Parathyroid adenoma (tissue), 2 donors: ENCODE results near the gene SLC25A48.

Experiments used
- H2AFZ ChIP-seq: fragments of 300-600 bp; sonication (generic); one replicate; pipeline ENCODE4 v1.7.0; 2017; ENCODE audit warnings: antibody characterized with exemption, mild to moderate bottlenecking
- H3K27ac ChIP-seq: fragments of 300-600 bp; sonication (generic); one replicate; pipeline ENCODE4 v1.7.0; 2017
- H3K27me3 ChIP-seq: fragments of 300-600 bp; sonication (generic); one replicate; pipeline ENCODE4 v1.7.0; 2017; ENCODE audit warnings: low read length; ENCODE audit not compliant: control insufficient read depth, insufficient read depth
- H3K36me3 ChIP-seq: fragments of 300-600 bp; sonication (generic); one replicate; pipeline ENCODE4 v1.7.0; 2017; ENCODE audit warnings: low read length; ENCODE audit not compliant: control insufficient read depth, insufficient read depth
- H3K4me1 ChIP-seq: fragments of 300-600 bp; sonication (generic); one replicate; pipeline ENCODE4 v1.7.0; 2017; ENCODE audit warnings: control low read depth
- H3K4me2 ChIP-seq: fragments of 300-600 bp; sonication (generic); one replicate; pipeline ENCODE4 v1.7.0; 2017; ENCODE audit warnings: low read length
- H3K4me3 ChIP-seq: fragments of 300-600 bp; sonication (generic); one replicate; pipeline ENCODE4 v1.7.0; 2017; ENCODE audit warnings: low read depth, low read length
- H3K79me2 ChIP-seq: fragments of 300-600 bp; sonication (generic); one replicate; pipeline ENCODE4 v1.7.0; 2017; ENCODE audit warnings: control low read depth
- H3K9ac ChIP-seq: fragments of 300-600 bp; sonication (generic); one replicate; pipeline ENCODE4 v1.7.0; 2017; ENCODE audit warnings: mild to moderate bottlenecking
- H3K9me3 ChIP-seq: fragments of 300-600 bp; sonication (generic); one replicate; pipeline ENCODE4 v1.7.0; 2017; ENCODE audit warnings: low read length; ENCODE audit not compliant: control insufficient read depth
- CTCF ChIP-seq: fragments of 300-600 bp; sonication (generic); IDR thresholded peaks from one replicate; pipeline ENCODE4 v1.7.0; 2017; ENCODE audit warnings: antibody characterized with exemption, mild to moderate bottlenecking
- donor health status: primary hyperparathyroidism.

SLC25A48 gene

GRCh38 chr5:135873831-135874230 is 39.4 kb downstream of the SLC25A48 start:
- no peak for TF ChIP-seq CTCF
- no peaks in the 10 kb centered on the region for H3K36me3 ChIP-seq
- no peak overlapping the region for H3K4me2 ChIP-seq
- H3K79me2 ChIP-seq, result no peaks in the 10 kb centered on the region
- H3K4me3 ChIP-seq, result no peak overlapping the region
- no peaks in the 10 kb centered on the region for H3K4me1 ChIP-seq
- no peaks in the 10 kb centered on the region for H3K27me3 ChIP-seq
- no peak overlapping the region for H2AFZ ChIP-seq
- no peaks in the 10 kb centered on the region for H3K9me3 ChIP-seq
- H3K9ac ChIP-seq, result no peak overlapping the region
- H3K27ac ChIP-seq, result no peak overlapping the region

- Histone ChIP-seq H3K4me2 (no peak overlapping the region), H3K4me3 (no peak overlapping the region), H3K9me3 (no peaks in the 10 kb centered on the region), H3K27me3 (no peaks in the 10 kb centered on the region), H3K9ac (no peak overlapping the region), H3K27ac (no peak overlapping the region), H3K36me3 (no peaks in the 10 kb centered on the region), H3K4me1 (no peaks in the 10 kb centered on the region), H2AFZ (no peak overlapping the region), H3K79me2 (no peaks in the 10 kb centered on the region)
- TF ChIP-seq CTCF, result no peak
Observed at GRCh38 chr5:135874461-135874860, 40.0 kb downstream of the SLC25A48 start.

GRCh38 chr5:135875567-135875966 is 41.1 kb downstream of the SLC25A48 start:
- no peaks in the 10 kb centered on the region for H3K9me3 ChIP-seq
- H2AFZ ChIP-seq, result no peak overlapping the region
- H3K36me3 ChIP-seq, result no peaks in the 10 kb centered on the region
- H3K27ac ChIP-seq, result no peak overlapping the region
- H3K4me2 ChIP-seq, result no peak overlapping the region
- TF ChIP-seq CTCF, result no peak
- no peak overlapping the region for H3K9ac ChIP-seq
- H3K4me3 ChIP-seq, result no peak overlapping the region
- H3K4me1 ChIP-seq, result no peaks in the 10 kb centered on the region
- no peaks in the 10 kb centered on the region for H3K27me3 ChIP-seq
- no peaks in the 10 kb centered on the region for H3K79me2 ChIP-seq

GRCh38 chr5:135876146-135876545 is 41.7 kb downstream of the SLC25A48 start:
- H3K4me1 ChIP-seq, result no peaks in the 10 kb centered on the region
- no peaks in the 10 kb centered on the region for H3K27me3 ChIP-seq
- H3K4me3 ChIP-seq, result no peak overlapping the region
- H3K4me2 ChIP-seq, result no peak overlapping the region
- TF ChIP-seq CTCF, result no peak
- no peaks in the 10 kb centered on the region for H3K9me3 ChIP-seq
- no peak overlapping the region for H3K27ac ChIP-seq
- no peak overlapping the region for H2AFZ ChIP-seq
- no peaks in the 10 kb centered on the region for H3K36me3 ChIP-seq
- no peak overlapping the region for H3K9ac ChIP-seq
- H3K79me2 ChIP-seq, result no peaks in the 10 kb centered on the region

GRCh38 chr5:135877570-135878155 is 43.2 kb downstream of the SLC25A48 start:
- no peaks in the 10 kb centered on the region for H3K4me1 ChIP-seq
- H3K9ac ChIP-seq, result no peak overlapping the region
- no peaks in the 10 kb centered on the region for H3K9me3 ChIP-seq
- H3K27ac ChIP-seq, result no peak overlapping the region
- H2AFZ ChIP-seq, result no peak overlapping the region
- no peaks in the 10 kb centered on the region for H3K79me2 ChIP-seq
- no peaks in the 10 kb centered on the region for H3K36me3 ChIP-seq
- TF ChIP-seq CTCF, result no peak
- H3K27me3 ChIP-seq, result no peaks in the 10 kb centered on the region
- no peak overlapping the region for H3K4me3 ChIP-seq
- no peak overlapping the region for H3K4me2 ChIP-seq
